ENCODE data around the gene TSPEAR.
"Not testable (repeated sequence)": the region's sequence is repeated elsewhere in the genome, so short reads cannot be mapped to it uniquely, and the experiment has no call there.

TSPEAR gene

DNA sequence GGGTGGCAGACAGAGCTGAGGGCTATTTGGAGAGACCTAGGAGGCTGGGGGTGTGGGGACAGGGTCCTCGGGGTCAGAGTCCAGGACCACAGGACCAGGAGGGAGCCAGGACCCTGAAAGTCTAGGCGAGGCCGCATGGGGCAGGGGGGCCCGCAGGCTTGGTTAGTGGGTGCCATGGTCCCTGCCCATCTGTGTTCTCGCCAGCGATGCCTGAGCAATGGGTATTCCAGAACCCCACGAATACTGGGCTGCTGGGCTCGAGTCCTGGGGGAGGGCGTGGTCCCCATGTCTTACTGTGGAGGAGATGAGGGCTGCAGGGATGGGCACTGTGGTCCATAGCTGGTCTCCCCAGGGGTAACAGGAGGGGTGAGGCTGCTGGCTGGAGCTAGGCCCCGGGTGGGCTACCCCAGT lies 121.1 kb downstream of the TSPEAR start:
- Histone ChIP-seq H3K4me3 (ENCODE audit: low read depth in 1 of 2, low read length in 2 of 2) (no peak overlapping the region), H3K27me3 (ENCODE audit: control insufficient read depth in 1 of 2, insufficient read depth in 2 of 2, low read length in 2 of 2) (peaks cover 0 to 18% of the 10 kb centered on the region in 2 donors), H3K27ac (ENCODE audit: low read depth, low read length) (no peak overlapping the region), H3K36me3 (ENCODE audit: control insufficient read depth in 1 of 2, insufficient read depth in 2 of 2, low read length in 2 of 2) (no peaks in the 10 kb centered on the region), H3K9ac (ENCODE audit: low read depth in 1 of 2, low read length in 2 of 2) (no peak overlapping the region), H3K9me3 (ENCODE audit: control insufficient read depth in 1 of 2, low read length in 2 of 2) (no peaks in the 10 kb centered on the region), H3K4me1 (ENCODE audit: control insufficient read depth in 1 of 2, insufficient read depth in 2 of 2, low read length in 2 of 2) (no peaks in the 10 kb centered on the region)

DNA sequence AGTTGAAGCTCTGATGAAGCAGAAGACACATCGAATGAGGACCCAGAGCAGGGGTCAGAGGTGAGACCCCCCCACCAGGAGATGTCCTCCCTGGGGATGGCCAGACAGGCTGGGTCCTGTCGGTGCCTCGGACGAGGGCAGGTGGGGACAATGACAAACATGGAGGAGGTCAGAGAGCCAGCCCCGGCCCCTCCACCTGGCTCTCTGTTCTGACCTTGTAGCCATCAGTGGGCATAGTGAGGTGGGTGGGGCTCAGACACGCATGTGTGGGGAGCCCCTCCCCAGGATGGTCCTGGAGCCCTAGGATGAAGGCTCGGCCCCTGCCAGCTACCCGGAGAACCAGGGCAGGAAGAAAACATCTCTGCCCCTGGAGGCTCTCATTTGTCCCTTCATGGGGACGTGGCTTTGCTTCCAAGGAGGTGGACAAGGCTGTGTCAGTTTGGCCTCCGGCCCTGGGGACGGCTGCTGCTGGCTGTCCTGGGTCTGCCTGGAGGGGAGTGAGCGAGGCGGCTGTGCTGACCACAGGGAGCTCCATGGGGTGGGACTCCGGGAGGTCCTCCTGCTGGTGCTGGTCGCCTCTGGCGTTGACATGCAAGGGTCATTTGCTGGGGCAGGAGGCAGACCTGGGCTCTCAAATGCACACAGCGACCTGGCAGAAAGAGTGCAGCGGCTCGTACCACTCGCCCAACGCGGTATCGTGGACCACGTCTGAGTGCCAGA lies 121.6 kb downstream of the TSPEAR start:
- Histone ChIP-seq H3K4me3 (ENCODE audit: low read depth in 1 of 2, low read length in 2 of 2) (no peak overlapping the region), H3K27me3 (ENCODE audit: control insufficient read depth in 1 of 2, insufficient read depth in 2 of 2, low read length in 2 of 2) (peaks cover 0 to 14% of the 10 kb centered on the region in 2 donors), H3K9ac (ENCODE audit: low read depth in 1 of 2, low read length in 2 of 2) (no peak overlapping the region), H3K4me1 (ENCODE audit: control insufficient read depth in 1 of 2, insufficient read depth in 2 of 2, low read length in 2 of 2) (no peaks in the 10 kb centered on the region), H3K27ac (ENCODE audit: low read depth, low read length) (no peak overlapping the region), H3K36me3 (ENCODE audit: control insufficient read depth in 1 of 2, insufficient read depth in 2 of 2, low read length in 2 of 2) (no peaks in the 10 kb centered on the region), H3K9me3 (ENCODE audit: control insufficient read depth in 1 of 2, low read length in 2 of 2) (no peaks in the 10 kb centered on the region)

DNA sequence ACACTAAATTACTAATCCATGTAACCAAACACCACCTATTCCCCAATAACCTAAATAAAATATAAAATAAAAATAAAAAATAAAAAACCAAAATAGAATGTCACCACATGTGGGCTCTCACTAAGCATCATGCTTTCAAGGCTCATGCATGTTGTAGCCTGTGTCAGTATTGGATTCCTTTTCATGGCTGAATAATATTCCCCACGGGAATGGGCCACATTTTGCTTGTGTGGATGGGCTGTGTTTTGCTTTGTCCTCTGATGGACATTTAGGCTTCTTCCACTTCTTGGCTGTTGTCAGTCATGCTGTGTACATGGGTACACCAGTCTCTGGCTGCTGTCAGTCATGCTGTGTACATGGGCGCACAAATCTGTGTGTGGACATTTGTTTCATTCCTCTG lies 122.3 kb downstream of the TSPEAR start:
- Histone ChIP-seq H3K27me3 (ENCODE audit: control insufficient read depth in 1 of 2, insufficient read depth in 2 of 2, low read length in 2 of 2) (peaks cover 0 to 14% of the 10 kb centered on the region in 2 donors), H3K4me1 (ENCODE audit: control insufficient read depth in 1 of 2, insufficient read depth in 2 of 2, low read length in 2 of 2) (no peaks in the 10 kb centered on the region), H3K9me3 (ENCODE audit: control insufficient read depth in 1 of 2, low read length in 2 of 2) (no peaks in the 10 kb centered on the region), H3K9ac (ENCODE audit: low read depth in 1 of 2, low read length in 2 of 2) (no peak overlapping the region), H3K27ac (ENCODE audit: low read depth, low read length) (no peak overlapping the region), H3K4me3 (ENCODE audit: low read depth in 1 of 2, low read length in 2 of 2) (no peak overlapping the region), H3K36me3 (ENCODE audit: control insufficient read depth in 1 of 2, insufficient read depth in 2 of 2, low read length in 2 of 2) (no peaks in the 10 kb centered on the region)

DNA sequence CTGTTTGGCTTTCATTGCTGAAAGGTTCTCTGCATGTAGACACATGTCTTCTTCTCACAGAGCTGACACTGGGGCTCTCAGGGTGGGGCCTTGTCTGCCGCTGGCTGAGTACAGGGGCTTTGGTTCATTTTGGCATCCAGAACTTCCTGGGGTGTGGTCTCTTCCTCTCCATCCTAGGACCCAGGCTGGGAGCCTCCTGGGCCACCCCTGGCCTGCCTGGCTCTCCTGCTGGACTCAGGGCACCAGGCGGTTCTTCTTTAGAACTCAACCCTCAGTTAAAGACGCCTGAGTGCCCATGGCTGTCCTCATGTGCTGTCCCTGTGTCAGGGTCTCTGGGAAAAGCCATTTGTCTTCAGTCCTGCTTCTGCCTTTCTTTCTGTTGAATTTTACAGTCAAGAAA lies 125.5 kb downstream of the TSPEAR start:
- Histone ChIP-seq H3K9me3 (ENCODE audit: control insufficient read depth in 1 of 2, low read length in 2 of 2) (peaks cover 0 to 2% of the 10 kb centered on the region in 2 donors), H3K9ac (ENCODE audit: low read depth in 1 of 2, low read length in 2 of 2) (no peak overlapping the region), H3K4me3 (ENCODE audit: low read depth in 1 of 2, low read length in 2 of 2) (no peak overlapping the region), H3K36me3 (ENCODE audit: control insufficient read depth in 1 of 2, insufficient read depth in 2 of 2, low read length in 2 of 2) (no peaks in the 10 kb centered on the region), H3K27ac (ENCODE audit: low read depth, low read length) (no peak overlapping the region), H3K4me1 (ENCODE audit: control insufficient read depth in 1 of 2, insufficient read depth in 2 of 2, low read length in 2 of 2) (no peaks in the 10 kb centered on the region), H3K27me3 (ENCODE audit: control insufficient read depth in 1 of 2, insufficient read depth in 2 of 2, low read length in 2 of 2) (peaks cover 0 to 6% of the 10 kb centered on the region in 2 donors)

DNA sequence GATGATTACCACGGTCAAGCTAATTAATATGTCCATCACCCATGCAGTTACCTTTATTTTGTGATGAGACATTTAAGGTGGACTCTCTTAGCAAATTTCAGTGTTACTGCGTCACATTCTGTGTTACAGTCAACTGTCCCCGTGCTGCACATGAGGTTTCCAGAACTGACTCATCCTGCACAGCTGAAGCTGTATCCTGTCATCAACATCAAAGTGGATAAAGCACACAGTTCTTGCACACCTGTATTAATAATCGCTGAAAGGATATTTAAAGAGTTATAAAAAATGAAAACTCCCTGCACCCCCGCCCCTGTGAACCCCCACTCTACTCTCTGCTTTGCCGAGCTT lies 127.6 kb downstream of the TSPEAR start:
- no peak overlapping the region for H3K9ac ChIP-seq (ENCODE audit: low read depth in 1 of 2, low read length in 2 of 2)
- peaks cover 0 to 5% of the 10 kb centered on the region in 2 donors for H3K9me3 ChIP-seq (ENCODE audit: control insufficient read depth in 1 of 2, low read length in 2 of 2)
- H3K4me1 ChIP-seq (ENCODE audit: control insufficient read depth in 1 of 2, insufficient read depth in 2 of 2, low read length in 2 of 2): no peaks in the 10 kb centered on the region
- peaks cover 0 to 4% of the 10 kb centered on the region in 2 donors for H3K27me3 ChIP-seq (ENCODE audit: control insufficient read depth in 1 of 2, insufficient read depth in 2 of 2, low read length in 2 of 2)
- no peak overlapping the region for H3K4me3 ChIP-seq (ENCODE audit: low read depth in 1 of 2, low read length in 2 of 2)
- H3K36me3 ChIP-seq (ENCODE audit: control insufficient read depth in 1 of 2, insufficient read depth in 2 of 2, low read length in 2 of 2): no peaks in the 10 kb centered on the region
- no peak overlapping the region for H3K27ac ChIP-seq (ENCODE audit: low read depth, low read length)

DNA sequence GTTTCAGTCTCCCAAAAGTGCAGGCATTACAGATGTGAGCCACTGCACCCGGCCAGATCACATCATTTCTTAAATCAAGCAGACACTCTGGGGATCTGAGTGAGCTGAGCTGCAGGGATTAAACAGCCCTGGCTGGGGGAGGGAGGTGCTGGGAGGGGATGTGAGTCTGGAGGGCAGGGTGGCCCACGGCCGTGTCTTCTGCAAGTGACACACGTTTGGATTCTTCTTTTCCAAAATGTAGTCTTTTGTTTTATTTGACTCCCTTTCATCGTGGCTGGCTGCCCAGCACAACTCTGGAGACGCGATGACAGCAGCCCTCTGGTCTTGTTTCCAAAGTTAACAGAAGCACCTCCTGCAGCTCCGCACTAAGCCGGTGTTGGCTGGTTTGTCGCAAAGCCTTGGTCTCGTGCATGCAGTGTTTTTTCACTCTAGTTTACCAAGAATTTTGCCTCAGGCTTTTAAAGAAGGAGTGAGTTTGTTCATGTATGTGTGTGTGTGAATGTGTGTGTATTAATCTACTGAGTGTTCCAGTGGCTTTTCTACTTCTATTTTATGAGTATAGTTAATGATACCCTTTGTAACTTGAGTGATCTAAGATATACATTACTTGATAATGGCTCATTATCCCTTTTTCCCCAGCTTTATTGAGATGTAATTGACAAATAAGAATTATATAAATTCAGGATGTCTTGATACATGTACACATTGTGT lies 128.1 kb downstream of the TSPEAR start:
- H3K27me3 ChIP-seq (ENCODE audit: control insufficient read depth in 1 of 2, insufficient read depth in 2 of 2, low read length in 2 of 2): peaks cover 0 to 4% of the 10 kb centered on the region in 2 donors
- H3K9me3 ChIP-seq (ENCODE audit: control insufficient read depth in 1 of 2, low read length in 2 of 2): peaks cover 0 to 5% of the 10 kb centered on the region in 2 donors
- H3K4me1 ChIP-seq (ENCODE audit: control insufficient read depth in 1 of 2, insufficient read depth in 2 of 2, low read length in 2 of 2): no peaks in the 10 kb centered on the region

DNA sequence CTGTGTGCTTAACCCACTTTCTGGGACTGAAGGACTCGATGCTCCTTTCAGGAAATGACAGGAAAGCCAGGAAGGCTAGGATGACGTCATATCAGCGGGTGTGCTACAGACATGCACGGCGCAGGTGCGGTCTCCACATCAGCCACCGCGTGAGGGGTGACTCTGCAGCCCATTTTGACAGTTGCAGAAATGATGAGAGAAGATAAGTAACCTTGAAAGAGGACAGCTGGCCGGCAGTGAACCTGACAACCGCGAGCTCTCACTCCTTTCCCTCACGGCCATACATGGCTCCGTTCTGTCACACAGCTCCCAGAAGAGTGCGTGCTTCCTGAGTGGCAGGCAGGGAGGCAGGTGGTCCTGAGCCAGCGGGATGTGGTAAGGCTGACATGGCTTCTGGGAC lies 129.3 kb downstream of the TSPEAR start:
- H3K9me3 ChIP-seq (ENCODE audit: control insufficient read depth in 1 of 2, low read length in 2 of 2): peaks cover 0 to 7% of the 10 kb centered on the region in 2 donors
- no peak overlapping the region for H3K27ac ChIP-seq (ENCODE audit: low read depth, low read length)
- no peaks in the 10 kb centered on the region for H3K36me3 ChIP-seq (ENCODE audit: control insufficient read depth in 1 of 2, insufficient read depth in 2 of 2, low read length in 2 of 2)
- peaks cover 0 to 4% of the 10 kb centered on the region in 2 donors for H3K27me3 ChIP-seq (ENCODE audit: control insufficient read depth in 1 of 2, insufficient read depth in 2 of 2, low read length in 2 of 2)
- no peak overlapping the region for H3K9ac ChIP-seq (ENCODE audit: low read depth in 1 of 2, low read length in 2 of 2)
- no peaks in the 10 kb centered on the region for H3K4me1 ChIP-seq (ENCODE audit: control insufficient read depth in 1 of 2, insufficient read depth in 2 of 2, low read length in 2 of 2)
- H3K4me3 ChIP-seq (ENCODE audit: low read depth in 1 of 2, low read length in 2 of 2): no peak overlapping the region

More for the DNA sequence above, 128.1 kb downstream of the TSPEAR start:
- H3K36me3 ChIP-seq (ENCODE audit: control insufficient read depth in 1 of 2, insufficient read depth in 2 of 2, low read length in 2 of 2): no peaks in the 10 kb centered on the region
- H3K27ac ChIP-seq (ENCODE audit: low read depth, low read length): no peak overlapping the region
- H3K9ac ChIP-seq (ENCODE audit: low read depth in 1 of 2, low read length in 2 of 2): no peak overlapping the region
- H3K4me3 ChIP-seq (ENCODE audit: low read depth in 1 of 2, low read length in 2 of 2): no peak overlapping the region

DNA sequence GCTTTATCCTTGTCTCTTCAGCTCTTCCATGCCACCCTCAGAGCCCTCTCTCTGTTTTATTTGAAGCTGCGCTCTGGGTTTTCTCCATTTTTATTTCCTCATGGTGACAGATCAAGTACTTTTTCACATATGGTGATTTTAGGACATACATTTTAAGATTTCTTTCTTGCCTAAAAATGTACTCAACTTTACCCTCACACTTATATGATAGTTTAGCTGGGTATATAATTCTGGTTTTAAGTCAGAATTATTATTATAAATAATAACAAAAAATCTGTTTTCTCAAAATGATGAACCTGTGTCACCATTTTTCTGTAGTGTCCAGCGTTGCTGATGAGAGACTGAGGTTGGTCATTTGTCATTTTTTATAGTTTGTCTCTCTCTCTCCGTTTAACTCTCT lies 130.2 kb downstream of the TSPEAR start:
- H3K36me3 ChIP-seq (ENCODE audit: control insufficient read depth in 1 of 2, insufficient read depth in 2 of 2, low read length in 2 of 2): no peaks in the 10 kb centered on the region
- peaks cover 0 to 2% of the 10 kb centered on the region in 2 donors for H3K27me3 ChIP-seq (ENCODE audit: control insufficient read depth in 1 of 2, insufficient read depth in 2 of 2, low read length in 2 of 2)
- no peak overlapping the region for H3K9ac ChIP-seq (ENCODE audit: low read depth in 1 of 2, low read length in 2 of 2)
- no peak overlapping the region for H3K27ac ChIP-seq (ENCODE audit: low read depth, low read length)
- H3K4me1 ChIP-seq (ENCODE audit: control insufficient read depth in 1 of 2, insufficient read depth in 2 of 2, low read length in 2 of 2): no peaks in the 10 kb centered on the region
- peaks cover 0 to 7% of the 10 kb centered on the region in 2 donors for H3K9me3 ChIP-seq (ENCODE audit: control insufficient read depth in 1 of 2, low read length in 2 of 2)
- H3K4me3 ChIP-seq (ENCODE audit: low read depth in 1 of 2, low read length in 2 of 2): no peak overlapping the region

DNA sequence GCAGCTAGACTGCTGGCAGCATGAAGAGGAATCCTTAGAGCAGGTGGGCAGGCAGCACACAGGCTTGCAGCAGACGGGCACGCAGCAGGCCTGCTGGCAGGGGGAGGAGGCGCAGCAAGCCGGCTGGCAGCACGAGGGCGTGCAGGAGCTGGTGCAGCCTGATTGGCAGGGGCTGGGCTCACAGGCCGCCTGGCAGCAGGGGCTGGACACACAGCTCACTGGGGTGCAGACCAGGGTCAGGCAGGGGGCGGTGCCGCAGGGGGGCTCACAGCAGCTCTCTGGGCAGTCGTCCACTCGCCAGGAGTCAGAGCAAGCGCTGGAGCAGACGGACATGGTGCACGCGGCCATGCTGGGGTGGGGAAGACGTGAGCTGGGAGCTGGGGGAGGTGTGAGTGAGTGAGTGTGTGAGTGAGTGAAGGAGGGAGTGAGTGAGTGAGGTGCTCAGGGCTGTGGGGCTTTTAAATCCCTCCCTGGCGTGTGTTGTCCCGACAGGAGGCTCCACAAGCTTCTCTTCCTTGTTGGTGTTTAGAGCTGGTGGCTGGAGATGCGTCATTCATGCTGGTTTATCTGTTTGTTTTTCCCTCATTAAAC lies 131.0 kb downstream of the TSPEAR start, which contains the start of gene KRTAP10-5:
TSS of gene KRTAP10-5 (minus strand) at position 374 of the 591 bp plus-strand sequence. CDS start at position 348, 26 bp downstream.
- H3K4me3 ChIP-seq (ENCODE audit: low read depth in 1 of 2, low read length in 2 of 2): peak within 1 kb of the TSS in 1 of 2 donors; percentile 32
- H3K9ac ChIP-seq (ENCODE audit: low read depth in 1 of 2, low read length in 2 of 2); H3K9me3 ChIP-seq (ENCODE audit: control insufficient read depth in 1 of 2, low read length in 2 of 2); H3K27me3 ChIP-seq (ENCODE audit: control insufficient read depth in 1 of 2, insufficient read depth in 2 of 2, low read length in 2 of 2); H3K4me1 ChIP-seq (ENCODE audit: control insufficient read depth in 1 of 2, insufficient read depth in 2 of 2, low read length in 2 of 2); H3K27ac ChIP-seq (ENCODE audit: low read depth, low read length); H3K36me3 ChIP-seq (ENCODE audit: control insufficient read depth in 1 of 2, insufficient read depth in 2 of 2, low read length in 2 of 2): not testable (repeated sequence)

DNA sequence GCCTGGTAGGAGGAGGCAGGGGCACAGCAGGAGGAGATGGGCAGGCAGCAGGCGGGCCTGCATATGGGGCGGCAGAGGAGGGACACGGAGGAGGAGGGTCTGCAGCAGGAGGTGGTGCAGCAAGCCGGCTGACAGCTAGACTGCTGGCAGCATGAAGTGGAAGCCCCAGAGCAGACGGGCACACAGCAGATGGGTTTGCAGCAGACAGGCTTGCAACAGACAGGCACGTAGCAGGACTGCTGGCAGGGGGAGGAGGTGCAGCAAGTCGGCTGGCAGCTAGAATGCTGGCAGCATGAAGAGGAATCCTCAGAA lies 131.6 kb downstream of the TSPEAR start:
- H3K4me1 ChIP-seq (ENCODE audit: control insufficient read depth in 1 of 2, insufficient read depth in 2 of 2, low read length in 2 of 2): no peaks in the 10 kb centered on the region
- no peaks in the 10 kb centered on the region for H3K36me3 ChIP-seq (ENCODE audit: control insufficient read depth in 1 of 2, insufficient read depth in 2 of 2, low read length in 2 of 2)
- H3K9me3 ChIP-seq (ENCODE audit: control insufficient read depth in 1 of 2, low read length in 2 of 2): peaks cover 0 to 7% of the 10 kb centered on the region in 2 donors
- H3K27me3 ChIP-seq (ENCODE audit: control insufficient read depth in 1 of 2, insufficient read depth in 2 of 2, low read length in 2 of 2): no peaks in the 10 kb centered on the region
- H3K27ac ChIP-seq (ENCODE audit: low read depth, low read length): no peak overlapping the region
- no peak overlapping the region for H3K9ac ChIP-seq (ENCODE audit: low read depth in 1 of 2, low read length in 2 of 2)
- no peak overlapping the region for H3K4me3 ChIP-seq (ENCODE audit: low read depth in 1 of 2, low read length in 2 of 2)
